ENCODE measurements around the gene APOBEC3H. TPM values are rescaled to one million over a fixed set of nuclear protein-coding genes. Genes with fewer than 3 reads are reported as not detected.

The APOBEC3H gene
- total and polyA plus RNA-seq, 10 donors, result 0.70 to 3.8 (median 2.2) TPM; not detected in 1

DNA sequence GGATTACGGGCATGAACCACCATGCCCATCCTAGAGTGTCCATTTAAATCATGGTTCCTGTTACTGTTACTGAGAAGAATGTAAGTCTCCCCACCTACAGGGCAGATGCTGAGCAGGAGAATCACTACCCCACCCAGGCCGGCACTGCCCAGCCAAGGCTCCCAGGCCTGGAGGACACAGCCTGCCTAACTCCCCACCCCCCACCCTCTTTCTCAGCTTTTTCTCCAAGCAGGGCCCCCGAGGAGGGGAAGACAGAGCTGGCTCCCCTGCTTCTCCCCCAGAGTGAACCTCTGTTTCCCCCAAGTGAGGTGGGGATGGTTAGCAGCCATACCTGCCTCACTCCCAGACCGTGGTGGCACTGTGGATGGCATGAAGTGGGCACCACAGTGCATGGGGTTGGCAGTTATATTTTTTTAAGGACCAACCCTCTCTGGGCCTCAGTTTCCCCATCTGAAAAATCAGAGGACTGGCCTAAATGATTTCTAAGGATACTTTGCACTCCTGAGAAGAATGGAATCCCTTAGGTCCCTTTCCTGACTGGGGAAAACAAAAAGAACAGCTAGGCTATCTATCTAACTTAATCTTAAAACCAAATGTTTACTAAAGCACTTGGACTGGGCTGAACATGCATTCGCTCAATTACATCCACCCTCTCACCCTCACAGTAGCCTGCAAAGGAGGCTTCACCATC, 50.4 kb downstream of the APOBEC3H start:
- no peaks in the 10 kb centered on the region for H3K9me3 ChIP-seq
- no peak overlapping the region for H3K4me3 ChIP-seq
- peaks cover 53 to 87% (median 80%) of the 10 kb centered on the region in 6 donors for H3K4me1 ChIP-seq
- H3K27ac ChIP-seq, result peak overlapping the region; percentile 57 to 98 (median 95)
- intact Hi-C loops (cut with DNase I; ENCODE audit: low total_unique reads), result no loop called here
- WGBS, 5 donors, result 74 to 92% (median 86%) methylated on average over 5 of the region's 5 CpGs
- peak; percentile 74 for DNase-seq
- TF ChIP-seq POLR2A (IDR thresholded peaks at IDR 0.05), result no peak
- TF ChIP-seq POLR2AphosphoS5 (IDR thresholded peaks at IDR 0.05), result no peak
- TF ChIP-seq, protein P1, sequence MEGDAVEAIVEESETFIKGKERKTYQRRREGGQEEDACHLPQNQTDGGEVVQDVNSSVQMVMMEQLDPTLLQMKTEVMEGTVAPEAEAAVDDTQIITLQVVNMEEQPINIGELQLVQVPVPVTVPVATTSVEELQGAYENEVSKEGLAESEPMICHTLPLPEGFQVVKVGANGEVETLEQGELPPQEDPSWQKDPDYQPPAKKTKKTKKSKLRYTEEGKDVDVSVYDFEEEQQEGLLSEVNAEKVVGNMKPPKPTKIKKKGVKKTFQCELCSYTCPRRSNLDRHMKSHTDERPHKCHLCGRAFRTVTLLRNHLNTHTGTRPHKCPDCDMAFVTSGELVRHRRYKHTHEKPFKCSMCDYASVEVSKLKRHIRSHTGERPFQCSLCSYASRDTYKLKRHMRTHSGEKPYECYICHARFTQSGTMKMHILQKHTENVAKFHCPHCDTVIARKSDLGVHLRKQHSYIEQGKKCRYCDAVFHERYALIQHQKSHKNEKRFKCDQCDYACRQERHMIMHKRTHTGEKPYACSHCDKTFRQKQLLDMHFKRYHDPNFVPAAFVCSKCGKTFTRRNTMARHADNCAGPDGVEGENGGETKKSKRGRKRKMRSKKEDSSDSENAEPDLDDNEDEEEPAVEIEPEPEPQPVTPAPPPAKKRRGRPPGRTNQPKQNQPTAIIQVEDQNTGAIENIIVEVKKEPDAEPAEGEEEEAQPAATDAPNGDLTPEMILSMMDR (IDR thresholded peaks at IDR 0.05 in 8 of 11, conservative IDR thresholded peaks at IDR 0.05 in 3 of 11), result no peak
- no peaks in the 10 kb centered on the region for H3K27me3 ChIP-seq (replicated peaks in 1 of 7)
- H3K36me3 ChIP-seq, result peaks cover 0 to 32% (median 3%) of the 10 kb centered on the region in 6 donors

- DNase-seq, result peak; percentile 75
- peak overlapping the region; percentile 57 to 98 (median 95) for H3K27ac ChIP-seq
- H3K4me1 ChIP-seq, result peaks cover 53 to 87% (median 82%) of the 10 kb centered on the region in 6 donors
- no peak for TF ChIP-seq POLR2AphosphoS5 (IDR thresholded peaks at IDR 0.05)
- TF ChIP-seq, protein P1 (IDR thresholded peaks at IDR 0.05 in 8 of 11, conservative IDR thresholded peaks at IDR 0.05 in 3 of 11), result no peak
- no peak for TF ChIP-seq POLR2A (IDR thresholded peaks at IDR 0.05)
- intact Hi-C loops (cut with DNase I; ENCODE audit: low total_unique reads), result no loop called here
- no peaks in the 10 kb centered on the region for H3K9me3 ChIP-seq
- H3K4me3 ChIP-seq, result peak overlapping the region in 1 of 8 donors; percentile 97
- H3K36me3 ChIP-seq, result peaks cover 0 to 32% (median 3%) of the 10 kb centered on the region in 6 donors
- H3K27me3 ChIP-seq (replicated peaks in 1 of 7), result peaks cover 0 to 4% (median 0%) of the 10 kb centered on the region in 7 donors
- 76 to 87% (median 81%) methylated on average over 15 to 16 of the region's 16 CpGs for WGBS, 5 donors
These were observed 51.1 kb downstream of the APOBEC3H start for GRCh38 chr22:39148026-39148726.

- H3K4me3 ChIP-seq, result peak overlapping the region in 1 of 8 donors; percentile 97
- peak overlapping the region; percentile 57 to 98 (median 95) for H3K27ac ChIP-seq
- peak in 1 of 3 donors; percentile 61 for TF ChIP-seq POLR2AphosphoS5 (IDR thresholded peaks at IDR 0.05)
- TF ChIP-seq, protein P1 (IDR thresholded peaks at IDR 0.05 in 8 of 11, conservative IDR thresholded peaks at IDR 0.05 in 3 of 11), result no peak
- WGBS, 5 donors, result 44 to 72% (median 58%) methylated on average over 5 to 9 of the region's 9 CpGs
- peaks cover 0 to 32% (median 3%) of the 10 kb centered on the region in 6 donors for H3K36me3 ChIP-seq
- intact Hi-C loops (cut with DNase I; ENCODE audit: low total_unique reads), result no loop called here
- no peaks in the 10 kb centered on the region for H3K9me3 ChIP-seq
- H3K4me1 ChIP-seq, result peaks cover 49 to 89% (median 80%) of the 10 kb centered on the region in 6 donors
- peak; percentile 88 for DNase-seq
- H3K27me3 ChIP-seq (replicated peaks in 1 of 7), result peaks cover 0 to 12% (median 0%) of the 10 kb centered on the region in 7 donors
These were observed 51.9 kb downstream of the APOBEC3H start for GRCh38 chr22:39148727-39149535.
